NT2/D1 (cell line): ENCODE data around the gene ARHGAP21.

Experiments
- DNase-seq: peaks from one replicate; pipeline ENCODE4 v3.0.0-alpha.2; 2011; ENCODE audit warnings: low read depth, low spot score
- H3K27me3 ChIP-seq: 2 replicates; pipeline ENCODE4 v1.6.0; 2011; ENCODE audit warnings: mild to moderate bottlenecking; ENCODE audit not compliant: insufficient read length, insufficient read depth
- H3K36me3 ChIP-seq: 2 replicates; pipeline ENCODE4 v1.6.1; 2011; ENCODE audit warnings: mild to moderate bottlenecking, low read length, mixed read lengths; ENCODE audit not compliant: insufficient read depth, insufficient read length
- H3K4me1 ChIP-seq: 2 replicates; pipeline ENCODE4 v1.5.1; 2011; ENCODE audit not compliant: insufficient read depth, insufficient read length
- H3K4me3 ChIP-seq: 2 replicates; pipeline ENCODE4 v1.5.1; 2011; ENCODE audit warnings: low read depth; ENCODE audit not compliant: insufficient read length
- H3K9ac ChIP-seq: 2 replicates; pipeline ENCODE4 v1.6.0; 2011; ENCODE audit warnings: low read depth; ENCODE audit not compliant: insufficient read length
- H3K9me3 ChIP-seq: 2 replicates; pipeline ENCODE4 v1.5.1; 2011; ENCODE audit warnings: mild to moderate bottlenecking, low read length; ENCODE audit not compliant: insufficient read depth
- SUZ12 ChIP-seq: IDR thresholded peaks from 2 replicates; pipeline ENCODE4 v1.6.1; 2011; ENCODE audit not compliant: insufficient read length, insufficient read depth; ENCODE audit errors: extremely low read depth
- YY1 ChIP-seq: IDR thresholded peaks from 2 replicates; pipeline ENCODE4 v1.6.1; 2011; ENCODE audit not compliant: insufficient read length, insufficient read depth
- ZNF274 ChIP-seq: IDR thresholded peaks from 2 replicates; pipeline ENCODE4 v1.6.1; 2011; ENCODE audit warnings: mild to moderate bottlenecking, low read depth, low read length

Gene ARHGAP21

DNA sequence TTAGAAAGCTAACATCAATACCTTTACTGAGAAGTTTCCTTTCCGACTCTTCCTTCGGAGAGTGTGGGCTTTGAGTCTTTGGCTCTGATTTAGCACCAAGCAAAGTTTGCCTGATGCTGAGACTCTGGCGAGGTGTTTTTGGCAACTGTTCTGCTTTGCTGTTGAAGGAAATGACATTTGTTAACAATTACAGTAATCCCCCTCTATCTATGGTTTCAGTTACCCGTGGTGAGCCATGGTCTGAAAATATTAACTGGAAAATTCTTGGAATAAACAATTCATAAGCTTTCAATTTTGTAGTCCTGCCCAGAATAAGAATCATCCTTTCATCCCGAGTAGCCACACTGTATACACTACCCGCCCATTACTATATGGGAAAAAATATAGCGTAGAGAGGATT lies 126.3 kb downstream of the ARHGAP21 start:
- H3K36me3 ChIP-seq = peaks cover 84% of the 10 kb centered on the region

DNA sequence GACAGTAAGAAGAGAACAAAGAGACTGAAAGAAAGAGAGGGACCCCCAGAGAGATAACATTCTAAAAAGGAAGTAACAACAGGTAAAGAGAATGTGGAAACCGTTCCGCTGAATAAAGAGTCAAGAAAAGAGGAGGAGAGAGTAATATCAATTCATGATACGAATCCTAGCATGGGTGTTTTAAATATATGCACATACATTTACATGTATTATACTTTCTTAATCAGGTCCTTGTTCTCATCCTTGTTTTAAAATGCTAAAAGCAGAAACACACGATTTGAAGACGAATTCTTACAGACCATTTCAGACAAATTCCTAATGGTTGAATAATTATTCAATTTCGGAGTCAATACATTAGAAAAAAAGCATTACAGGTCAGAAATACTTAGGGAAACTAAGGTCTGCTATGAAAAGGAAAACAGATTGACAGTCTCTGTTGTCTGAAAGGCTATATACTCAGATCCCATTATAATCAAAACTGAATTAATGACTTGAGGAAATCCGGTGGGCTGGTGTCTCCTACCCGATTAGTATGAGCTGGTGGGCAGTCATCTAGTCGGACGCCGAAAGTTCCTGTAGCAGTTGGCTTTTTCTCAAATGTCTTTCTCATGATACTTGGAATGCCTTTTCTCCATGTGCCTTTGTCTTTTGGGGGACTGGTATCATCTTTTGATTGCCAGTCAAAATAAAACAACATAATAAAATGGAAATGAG lies 127.3 kb downstream of the ARHGAP21 start:
- Histone ChIP-seq H3K27me3 (no peaks in the 10 kb centered on the region), H3K4me3 (no peak overlapping the region), H3K4me1 (no peaks in the 10 kb centered on the region), H3K9me3 (no peaks in the 10 kb centered on the region), H3K9ac (no peak overlapping the region), H3K36me3 (peaks cover 85% of the 10 kb centered on the region)
- no peak for DNase-seq
- TF ChIP-seq SUZ12 (no peak), YY1 (no peak), ZNF274 (no peak)

More for the DNA sequence above, 126.3 kb downstream of the ARHGAP21 start:
- no peak overlapping the region for H3K4me3 ChIP-seq
- no peaks in the 10 kb centered on the region for H3K27me3 ChIP-seq
- no peaks in the 10 kb centered on the region for H3K4me1 ChIP-seq
- DNase-seq = no peak
- no peak for TF ChIP-seq SUZ12
- TF ChIP-seq ZNF274 = no peak
- TF ChIP-seq YY1 = no peak
- H3K9me3 ChIP-seq = no peaks in the 10 kb centered on the region
- no peak overlapping the region for H3K9ac ChIP-seq

DNA sequence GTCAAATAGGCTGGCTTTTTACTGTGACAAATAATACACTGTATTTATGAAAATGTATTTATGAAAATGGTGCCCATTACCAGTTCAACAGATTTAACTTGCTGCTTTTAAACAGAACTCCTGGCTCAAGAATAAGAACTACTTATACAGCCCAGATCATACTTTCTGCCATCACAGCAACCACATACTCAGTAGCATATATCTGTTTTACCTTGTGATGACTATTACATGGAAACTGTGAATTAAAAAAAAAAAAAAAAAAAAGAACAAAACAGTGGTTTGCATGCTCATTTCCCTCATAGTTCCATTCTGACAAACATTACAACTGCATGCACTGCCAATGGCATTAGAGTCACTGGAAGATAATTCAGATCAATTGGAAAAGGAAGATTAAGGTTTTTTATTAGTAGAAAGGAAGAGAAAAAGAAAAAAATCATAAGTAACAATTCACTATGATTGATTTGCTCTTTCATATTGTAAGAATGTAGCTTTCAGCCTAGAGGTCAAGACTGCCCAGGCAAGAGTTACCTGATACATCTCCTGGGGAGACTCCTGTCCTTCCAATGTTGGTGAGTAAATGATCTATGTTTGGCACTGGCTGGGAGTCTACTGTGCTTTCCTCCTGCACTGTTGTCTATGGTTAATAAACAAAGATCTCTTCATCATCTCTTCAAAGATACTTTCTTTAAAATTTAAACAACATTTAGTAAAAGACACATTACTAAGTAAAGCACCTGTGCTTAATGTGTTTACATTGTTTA lies 132.8 kb downstream of the ARHGAP21 start:
- Histone ChIP-seq H3K4me3 (no peak overlapping the region), H3K36me3 (peaks cover 72% of the 10 kb centered on the region), H3K27me3 (no peaks in the 10 kb centered on the region), H3K4me1 (no peaks in the 10 kb centered on the region), H3K9ac (no peak overlapping the region), H3K9me3 (no peaks in the 10 kb centered on the region)
- no peak for DNase-seq
- TF ChIP-seq SUZ12 = no peak

DNA sequence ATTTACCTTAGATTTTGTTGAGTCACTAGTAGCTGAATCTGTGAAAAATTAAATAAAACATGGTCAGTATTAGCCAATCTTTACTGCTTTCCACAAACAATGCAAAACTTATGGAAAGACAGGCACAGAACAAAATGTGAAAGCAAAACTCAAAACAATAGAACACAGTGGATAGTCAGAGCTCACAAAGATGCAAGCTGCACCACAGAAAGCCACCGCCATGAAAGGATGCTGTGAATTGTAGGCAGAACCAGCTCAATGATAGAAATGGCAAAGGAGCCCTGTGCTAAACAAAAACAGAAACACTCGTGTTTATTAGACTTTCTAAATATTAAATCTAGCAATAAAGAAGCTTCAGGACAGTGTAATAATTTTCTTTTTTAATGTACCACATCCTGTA lies 134.4 kb downstream of the ARHGAP21 start:
- H3K9ac ChIP-seq = no peak overlapping the region
- TF ChIP-seq ZNF274 = no peak
- no peak for TF ChIP-seq YY1
- TF ChIP-seq SUZ12 = no peak
- H3K4me1 ChIP-seq = no peaks in the 10 kb centered on the region
- no peak for DNase-seq
- H3K27me3 ChIP-seq = no peaks in the 10 kb centered on the region
- no peaks in the 10 kb centered on the region for H3K9me3 ChIP-seq
- peaks cover 65% of the 10 kb centered on the region for H3K36me3 ChIP-seq
- H3K4me3 ChIP-seq = no peak overlapping the region

DNA sequence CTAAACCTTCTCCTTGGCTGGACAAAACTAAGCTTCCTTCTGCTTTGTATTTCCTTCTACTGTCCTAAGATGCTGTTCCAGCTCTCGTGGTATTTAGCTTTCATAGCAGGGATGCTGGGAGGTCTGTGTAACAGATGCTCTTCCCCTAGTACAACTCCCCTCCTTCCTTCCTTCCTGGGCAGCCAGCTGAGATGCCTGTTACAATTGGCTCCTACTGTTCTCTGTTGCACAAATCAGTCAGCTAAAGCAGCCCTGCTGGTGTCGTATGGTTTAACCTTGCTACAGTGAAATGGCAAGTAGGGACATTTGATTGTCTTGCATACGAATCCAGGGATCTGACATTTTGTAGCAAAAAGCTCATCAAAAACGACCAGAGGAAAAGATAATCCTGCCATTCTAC lies 143.8 kb downstream of the ARHGAP21 start:
- peak; percentile 11 for DNase-seq
- TF ChIP-seq SUZ12 = no peak
- Histone ChIP-seq H3K9ac (no peak overlapping the region), H3K27me3 (no peaks in the 10 kb centered on the region), H3K36me3 (peaks cover 5% of the 10 kb centered on the region), H3K9me3 (no peaks in the 10 kb centered on the region), H3K4me3 (no peak overlapping the region), H3K4me1 (no peaks in the 10 kb centered on the region)

DNA sequence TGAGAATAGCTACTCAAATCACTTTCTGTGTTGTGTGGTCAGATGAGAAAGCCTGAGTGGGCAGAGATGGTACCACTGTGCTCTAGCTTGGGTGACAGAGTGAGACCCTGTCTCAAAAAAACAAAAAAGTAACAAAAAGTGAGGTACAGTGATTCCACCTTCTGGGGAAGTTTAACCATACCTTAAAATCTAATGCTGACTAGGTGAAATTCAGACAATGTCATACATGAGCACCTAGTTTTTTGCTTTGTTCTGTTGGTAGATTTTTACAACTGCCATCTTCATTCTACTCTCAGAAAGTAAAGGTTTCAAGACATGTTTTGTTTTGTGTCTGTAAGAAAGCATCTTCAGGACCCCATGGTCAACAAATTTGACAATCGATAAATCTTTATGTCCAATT lies 144.2 kb downstream of the ARHGAP21 start:
- TF ChIP-seq SUZ12 = no peak
- TF ChIP-seq ZNF274 = no peak
- no peak for TF ChIP-seq YY1
- no peaks in the 10 kb centered on the region for H3K27me3 ChIP-seq
- no peaks in the 10 kb centered on the region for H3K9me3 ChIP-seq
- no peak for DNase-seq
- no peak overlapping the region for H3K4me3 ChIP-seq
- H3K4me1 ChIP-seq = no peaks in the 10 kb centered on the region
- H3K9ac ChIP-seq = no peak overlapping the region
- peaks cover 5% of the 10 kb centered on the region for H3K36me3 ChIP-seq

DNA sequence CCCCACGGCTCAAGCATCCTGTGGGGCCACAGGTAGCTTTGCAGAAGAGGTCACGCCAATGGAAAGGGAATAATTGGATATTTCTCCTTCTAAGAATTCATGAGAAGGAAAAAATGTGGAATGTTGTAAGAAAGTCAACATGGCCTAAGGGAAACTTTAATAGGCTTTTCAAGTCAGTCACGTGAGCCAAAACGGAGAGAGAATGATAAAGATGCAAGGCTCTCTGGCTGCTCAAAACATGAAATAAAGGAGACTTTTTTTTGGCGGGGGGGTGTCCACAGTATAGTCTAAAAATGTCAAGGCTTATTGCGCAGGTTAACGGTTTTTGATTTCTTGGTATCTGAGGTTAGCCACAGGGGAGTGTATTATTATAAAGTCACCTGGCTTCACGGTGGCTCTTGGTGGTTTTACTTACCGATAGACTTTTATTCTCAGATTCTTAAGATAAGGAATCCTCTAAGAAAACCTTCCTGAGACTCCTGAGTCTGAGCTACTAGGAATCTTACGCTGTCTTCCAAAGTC lies 148.1 kb downstream of the ARHGAP21 start:
- peaks cover 4% of the 10 kb centered on the region for H3K4me1 ChIP-seq
- no peaks in the 10 kb centered on the region for H3K9me3 ChIP-seq
- H3K9ac ChIP-seq = no peak overlapping the region
- TF ChIP-seq YY1 = no peak
- no peak for TF ChIP-seq SUZ12
- no peak for TF ChIP-seq ZNF274
- H3K27me3 ChIP-seq = no peaks in the 10 kb centered on the region
- no peaks in the 10 kb centered on the region for H3K36me3 ChIP-seq
- DNase-seq = no peak
- no peak overlapping the region for H3K4me3 ChIP-seq

DNA sequence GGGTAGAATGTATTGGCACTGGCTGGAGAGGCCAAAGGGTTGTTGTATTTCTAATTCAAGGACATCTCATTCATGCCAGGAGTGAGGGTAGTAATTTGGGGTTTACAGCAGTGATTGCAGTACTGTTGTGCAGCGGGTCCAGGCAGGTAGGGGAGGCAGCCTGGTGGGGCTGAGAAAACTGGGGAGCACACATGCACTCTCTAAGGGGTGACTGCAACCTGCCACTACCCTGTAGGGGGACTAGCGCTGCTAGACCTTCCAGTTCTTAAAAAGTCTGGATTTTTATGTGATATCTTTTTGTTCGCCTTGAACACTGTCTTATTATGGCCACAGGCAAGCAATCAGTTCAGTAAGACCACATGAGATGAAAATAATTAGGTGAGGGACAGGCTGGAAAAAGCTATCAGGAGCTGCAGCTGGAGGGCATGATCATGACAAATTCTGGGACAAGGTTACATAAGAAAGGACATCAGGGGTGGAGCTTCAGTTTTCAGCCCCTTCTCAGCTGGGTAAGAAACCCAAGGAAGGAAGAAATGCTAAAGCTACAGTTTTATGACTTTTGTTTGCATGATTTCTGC lies 149.0 kb downstream of the ARHGAP21 start:
- no peak overlapping the region for H3K9ac ChIP-seq
- H3K4me1 ChIP-seq = peaks cover 6% of the 10 kb centered on the region
- no peak overlapping the region for H3K4me3 ChIP-seq
- no peak for TF ChIP-seq YY1
- TF ChIP-seq ZNF274 = no peak
- H3K36me3 ChIP-seq = no peaks in the 10 kb centered on the region
- DNase-seq = no peak
- H3K9me3 ChIP-seq = no peaks in the 10 kb centered on the region
- no peaks in the 10 kb centered on the region for H3K27me3 ChIP-seq
